ENCODE measurements around the gene RERE.

The RERE gene

DNA sequence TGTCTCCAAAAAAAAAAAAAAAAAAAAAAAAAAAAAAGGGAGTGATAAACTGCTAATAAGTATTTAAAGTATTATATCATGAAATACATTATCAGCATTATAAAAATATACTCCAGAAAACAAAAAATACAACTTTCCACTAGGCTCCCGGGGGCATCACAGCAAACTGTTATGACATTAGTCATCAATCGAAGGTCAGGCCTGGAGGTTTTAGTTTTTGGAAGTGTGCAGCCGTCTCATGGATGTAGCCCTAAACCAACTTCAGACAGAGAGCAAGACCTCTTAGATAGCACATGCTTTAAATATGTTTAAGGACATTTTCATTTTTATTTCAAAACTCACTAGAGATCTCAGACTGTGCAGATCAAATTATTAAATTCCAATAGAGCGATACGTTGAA is 106.3 kb downstream of the RERE start:
- Histone ChIP-seq H3K9ac (ENCODE audit: insufficient read length) (no peak overlapping the region), H3K36me3 (ENCODE audit: insufficient read depth, low read length) (no peaks in the 10 kb centered on the region), H3K9me3 (ENCODE audit: low read depth, low read length) (no peaks in the 10 kb centered on the region), H3K4me3 (no peak overlapping the region), H3K27ac (0 out of 2 replicates have a peak overlapping the region, but pooled peaks have one; percentile 90)
- TF ChIP-seq FOXP2 (optimal IDR thresholded peaks at IDR 0.05; ENCODE audit: control extremely low read depth, extremely low read length, insufficient read depth) = no peak
- no peak for TF ChIP-seq POLR2AphosphoS5 (IDR thresholded peaks at IDR 0.05; ENCODE audit: borderline replicate concordance, low read depth, low read length)
- TF ChIP-seq EZH2 (IDR thresholded peaks at IDR 0.05) = no peak
- DNase-seq (ENCODE audit: low read depth, low spot score) = no peak

DNA sequence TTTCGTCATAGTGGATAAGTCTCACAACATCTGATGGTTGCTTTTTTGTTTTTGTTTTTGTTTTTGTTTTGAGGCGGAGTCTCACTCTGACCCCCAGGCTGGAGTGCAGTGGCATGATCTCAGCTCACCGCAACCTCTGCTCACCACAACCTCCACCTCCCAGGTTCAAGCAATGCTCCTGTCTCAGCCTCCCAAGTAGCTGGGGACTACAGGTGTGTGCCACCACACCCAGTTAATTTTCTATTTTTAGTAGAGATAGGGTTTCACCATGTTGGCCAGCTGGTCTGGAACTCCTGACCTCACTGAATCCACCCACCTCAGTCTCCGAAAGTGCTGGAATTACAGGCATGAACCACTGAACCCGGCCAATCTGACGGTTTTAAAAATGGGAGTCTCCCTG is 109.2 kb downstream of the RERE start:
- TF ChIP-seq EZH2 (IDR thresholded peaks at IDR 0.05) = no peak
- TF ChIP-seq POLR2AphosphoS5 (IDR thresholded peaks at IDR 0.05; ENCODE audit: borderline replicate concordance, low read depth, low read length) = no peak
- no peak for TF ChIP-seq FOXP2 (optimal IDR thresholded peaks at IDR 0.05; ENCODE audit: control extremely low read depth, extremely low read length, insufficient read depth)
- H3K27ac ChIP-seq = no peak overlapping the region
- H3K9ac ChIP-seq (ENCODE audit: insufficient read length) = no peak overlapping the region
- H3K4me3 ChIP-seq = no peak overlapping the region
- no peaks in the 10 kb centered on the region for H3K36me3 ChIP-seq (ENCODE audit: insufficient read depth, low read length)
- no peak for DNase-seq (ENCODE audit: low read depth, low spot score)
- H3K9me3 ChIP-seq (ENCODE audit: low read depth, low read length) = no peaks in the 10 kb centered on the region

DNA sequence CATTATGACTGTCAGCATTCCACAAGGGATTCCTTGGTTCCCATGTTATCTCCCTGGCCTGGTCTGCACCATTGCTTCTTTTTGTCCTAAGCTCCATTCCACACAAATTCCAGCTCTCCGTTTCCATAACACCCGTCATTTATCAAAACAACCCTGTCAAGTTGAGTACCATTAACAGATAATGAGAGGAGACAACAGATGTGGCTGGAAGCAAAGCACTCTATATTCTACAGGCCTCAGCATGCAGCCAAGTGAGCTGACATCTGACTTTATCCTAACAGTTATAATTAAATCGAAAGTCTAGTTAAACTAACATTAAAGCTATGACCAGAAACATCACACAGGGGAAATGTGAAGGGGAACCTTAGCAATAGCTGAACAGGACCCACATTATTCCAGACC is 110.4 kb downstream of the RERE start:
- no peak for TF ChIP-seq EZH2 (IDR thresholded peaks at IDR 0.05)
- TF ChIP-seq FOXP2 (optimal IDR thresholded peaks at IDR 0.05; ENCODE audit: control extremely low read depth, extremely low read length, insufficient read depth) = no peak
- TF ChIP-seq POLR2AphosphoS5 (IDR thresholded peaks at IDR 0.05; ENCODE audit: borderline replicate concordance, low read depth, low read length) = no peak; the same call in 1 of the 2 replicates
- Histone ChIP-seq H3K9ac (ENCODE audit: insufficient read length) (no peak overlapping the region), H3K27ac (no peak overlapping the region), H3K9me3 (ENCODE audit: low read depth, low read length) (no peaks in the 10 kb centered on the region), H3K4me3 (no peak overlapping the region), H3K36me3 (ENCODE audit: insufficient read depth, low read length) (no peaks in the 10 kb centered on the region)
- DNase-seq (ENCODE audit: low read depth, low spot score) = no peak

DNA sequence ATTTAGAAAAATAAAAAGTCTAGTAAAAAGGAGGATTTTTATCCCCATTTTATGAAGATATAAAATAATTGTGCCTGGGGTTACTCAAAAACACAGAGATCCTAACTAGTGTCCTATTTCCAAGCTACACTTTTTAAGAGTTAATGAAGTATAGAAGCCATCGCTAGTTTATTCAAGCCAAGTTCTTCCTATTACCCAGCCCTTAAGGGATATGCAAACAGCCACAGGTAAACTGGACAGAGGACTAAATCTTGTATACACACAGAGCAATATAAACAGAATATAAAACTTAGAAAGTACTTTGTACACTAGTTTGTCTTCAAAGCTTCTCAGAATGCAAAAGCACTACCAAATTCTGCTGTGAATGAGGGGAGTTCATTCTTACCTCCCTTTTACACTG is 111.1 kb downstream of the RERE start:
- no peaks in the 10 kb centered on the region for H3K9me3 ChIP-seq (ENCODE audit: low read depth, low read length)
- no peak overlapping the region for H3K9ac ChIP-seq (ENCODE audit: insufficient read length)
- H3K36me3 ChIP-seq (ENCODE audit: insufficient read depth, low read length) = no peaks in the 10 kb centered on the region
- H3K27ac ChIP-seq = no peak overlapping the region
- no peak overlapping the region for H3K4me3 ChIP-seq
- DNase-seq (ENCODE audit: low read depth, low spot score) = no peak
- TF ChIP-seq EZH2 (IDR thresholded peaks at IDR 0.05) (no peak), FOXP2 (optimal IDR thresholded peaks at IDR 0.05; ENCODE audit: control extremely low read depth, extremely low read length, insufficient read depth) (no peak), POLR2AphosphoS5 (IDR thresholded peaks at IDR 0.05; ENCODE audit: borderline replicate concordance, low read depth, low read length) (no peak)

- no peak overlapping the region for H3K4me3 ChIP-seq
- DNase-seq (ENCODE audit: low read depth, low spot score) = no peak
- TF ChIP-seq POLR2AphosphoS5 (IDR thresholded peaks at IDR 0.05; ENCODE audit: borderline replicate concordance, low read depth, low read length) (no peak), FOXP2 (optimal IDR thresholded peaks at IDR 0.05; ENCODE audit: control extremely low read depth, extremely low read length, insufficient read depth) (no peak), EZH2 (IDR thresholded peaks at IDR 0.05) (no peak)
- H3K36me3 ChIP-seq (ENCODE audit: insufficient read depth, low read length) = no peaks in the 10 kb centered on the region
- H3K9ac ChIP-seq (ENCODE audit: insufficient read length) = no peak overlapping the region
- no peak overlapping the region for H3K27ac ChIP-seq
- no peaks in the 10 kb centered on the region for H3K9me3 ChIP-seq (ENCODE audit: low read depth, low read length)
Measured at GRCh38 chr1:8704866-8705506, 112.5 kb downstream of the RERE start.

DNA sequence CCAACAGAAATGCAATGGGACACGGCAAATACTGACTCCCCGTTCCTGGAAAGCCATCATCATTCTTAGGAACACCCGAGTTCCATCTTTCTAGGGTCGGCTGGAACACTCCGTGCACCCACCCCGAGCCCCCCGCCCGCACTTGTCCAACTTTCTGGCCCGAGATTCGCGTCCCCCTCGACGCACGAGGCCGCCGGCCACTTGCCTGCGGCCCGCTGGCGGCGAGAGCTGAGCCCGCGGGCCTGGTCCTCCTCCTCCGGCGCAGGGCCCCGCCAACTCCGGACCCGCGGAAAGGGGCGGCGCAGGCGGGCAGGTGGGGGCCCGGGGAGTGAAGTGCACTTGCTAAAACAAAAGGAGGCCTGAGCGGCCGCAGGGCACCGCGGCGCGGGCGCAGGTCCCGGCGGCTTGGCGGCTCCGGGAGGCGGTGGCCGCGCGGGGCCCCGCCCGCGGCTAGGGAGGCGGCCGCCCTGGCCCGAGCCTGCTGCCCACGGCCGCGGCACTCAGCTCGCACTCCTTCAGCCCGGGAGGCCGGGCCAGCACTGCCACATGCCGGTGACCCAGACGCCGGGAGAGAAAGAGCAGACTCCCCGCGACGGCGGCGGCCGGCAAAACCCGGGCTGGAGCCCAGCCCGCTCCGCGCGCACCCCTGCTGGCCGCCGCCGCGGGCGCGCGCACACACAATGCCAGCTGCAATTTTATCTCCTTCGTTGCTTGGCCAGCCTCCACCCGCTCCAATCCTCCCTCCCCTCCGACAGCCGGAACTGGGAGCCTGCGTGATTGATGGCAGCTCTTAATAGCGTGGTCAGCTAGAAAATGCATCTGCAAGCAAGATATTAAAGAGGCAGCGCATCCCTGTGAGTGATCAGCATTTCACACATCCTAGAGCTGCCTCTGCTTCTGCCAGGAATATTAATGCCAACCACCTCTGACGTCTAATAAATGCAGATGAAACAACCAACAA is 114.3 kb downstream of the RERE start:
- Histone ChIP-seq H3K9ac (ENCODE audit: insufficient read length) (peak overlapping the region; percentile 72), H3K36me3 (ENCODE audit: insufficient read depth, low read length) (no peaks in the 10 kb centered on the region), H3K4me3 (peak overlapping the region; percentile 84), H3K27ac (peak overlapping the region; percentile 59; the same call in 1 of the 2 replicates), H3K9me3 (ENCODE audit: low read depth, low read length) (no peaks in the 10 kb centered on the region)
- TF ChIP-seq EZH2 (IDR thresholded peaks at IDR 0.05) = no peak
- 0 out of 2 replicates have a peak, but pooled peaks have one; percentile 30 for TF ChIP-seq POLR2AphosphoS5 (IDR thresholded peaks at IDR 0.05; ENCODE audit: borderline replicate concordance, low read depth, low read length)
- no peak for TF ChIP-seq FOXP2 (optimal IDR thresholded peaks at IDR 0.05; ENCODE audit: control extremely low read depth, extremely low read length, insufficient read depth)
- no peak for DNase-seq (ENCODE audit: low read depth, low spot score)

- peak overlapping the region; percentile 72 for H3K9ac ChIP-seq (ENCODE audit: insufficient read length)
- H3K27ac ChIP-seq = no peak overlapping the region
- peak overlapping the region; percentile 84 for H3K4me3 ChIP-seq
- H3K36me3 ChIP-seq (ENCODE audit: insufficient read depth, low read length) = no peaks in the 10 kb centered on the region
- TF ChIP-seq FOXP2 (optimal IDR thresholded peaks at IDR 0.05; ENCODE audit: control extremely low read depth, extremely low read length, insufficient read depth) (no peak), POLR2AphosphoS5 (IDR thresholded peaks at IDR 0.05; ENCODE audit: borderline replicate concordance, low read depth, low read length) (no peak), EZH2 (IDR thresholded peaks at IDR 0.05) (no peak)
- no peak for DNase-seq (ENCODE audit: low read depth, low spot score)
- H3K9me3 ChIP-seq (ENCODE audit: low read depth, low read length) = no peaks in the 10 kb centered on the region
Measured at GRCh38 chr1:8702472-8702849, 115.0 kb downstream of the RERE start.

DNA sequence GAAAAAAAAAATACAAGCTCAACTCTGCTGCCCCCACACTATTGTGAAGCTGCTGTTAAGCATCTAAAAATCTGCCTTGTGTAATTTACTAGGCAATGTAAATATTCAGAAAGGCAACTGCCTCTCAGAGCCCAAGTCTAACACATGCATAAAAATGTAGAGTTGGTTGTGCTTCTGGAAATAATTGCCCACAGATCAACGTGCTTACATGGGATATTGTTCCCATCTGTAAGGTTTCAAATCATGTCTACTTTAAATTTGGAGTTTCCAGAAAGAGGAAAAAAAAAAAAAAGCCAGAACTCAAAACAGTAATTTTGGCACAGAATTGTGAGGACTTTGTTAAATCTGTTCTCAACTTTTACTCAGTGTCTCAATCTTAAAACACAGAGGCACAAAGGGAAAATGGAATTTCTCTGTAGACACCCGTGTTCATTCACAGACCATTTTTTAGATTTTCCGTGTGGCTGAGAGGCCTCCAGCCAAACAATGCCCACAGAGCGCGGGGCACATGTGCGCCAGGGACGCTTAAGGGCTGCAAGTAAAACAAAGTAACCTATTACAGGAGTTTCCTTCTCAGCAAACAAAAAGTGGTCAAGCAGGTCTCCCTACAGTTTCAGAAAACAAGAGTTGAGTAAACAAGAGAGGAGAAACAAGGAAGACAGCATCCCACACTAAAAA is 115.5 kb downstream of the RERE start:
- peak overlapping the region; percentile 78 for H3K27ac ChIP-seq

More for the DNA sequence above, 115.5 kb downstream of the RERE start:
- no peaks in the 10 kb centered on the region for H3K9me3 ChIP-seq (ENCODE audit: low read depth, low read length)
- H3K9ac ChIP-seq (ENCODE audit: insufficient read length) = peak overlapping the region; percentile 72
- peak overlapping the region; percentile 84 for H3K4me3 ChIP-seq
- no peaks in the 10 kb centered on the region for H3K36me3 ChIP-seq (ENCODE audit: insufficient read depth, low read length)
- TF ChIP-seq FOXP2 (optimal IDR thresholded peaks at IDR 0.05; ENCODE audit: control extremely low read depth, extremely low read length, insufficient read depth) (no peak), EZH2 (IDR thresholded peaks at IDR 0.05) (no peak), POLR2AphosphoS5 (IDR thresholded peaks at IDR 0.05; ENCODE audit: borderline replicate concordance, low read depth, low read length) (no peak)
- DNase-seq (ENCODE audit: low read depth, low spot score) = no peak

Data from SK-N-MC (cell line).